Activated B cell treated with CpG ODN at 0.5 μM for 24 hours (primary cell): ENCODE data around the gene OR52H1. TPM values are rescaled to one million over a fixed set of nuclear protein-coding genes. Genes with fewer than 3 reads are reported as not detected.

Experiments used
- ATAC-seq: fragments of 200-7000 bp; cut with Tn5 transposase; one replicate; pipeline ENCODE4 v1.10.0; 2021; ENCODE audit warnings: low read depth, mild to moderate bottlenecking, moderate library complexity
- CTCF ChIA-PET: fragments of 350-600 bp; sonication (Branson Sonifier 250); formaldehyde crosslinking; loops from one replicate; lab custom pipeline; 2021; ENCODE audit warnings: antibody characterized with exemption; lab: Charles Lee
- POLR2A ChIA-PET: fragments of 350-600 bp; sonication (Branson Sonifier 250); formaldehyde crosslinking; loops from one replicate; lab custom pipeline; 2021; ENCODE audit warnings: antibody characterized with exemption; lab: Charles Lee
- DNase-seq: peaks from one replicate; pipeline ENCODE4 v3.0.0; 2022
- H3K27ac Mint-ChIP-seq: one replicate; pipeline ENCODE4 v1.8.0; 2020; ENCODE audit warnings: mixed read lengths
- H3K27me3 Mint-ChIP-seq: one replicate; pipeline ENCODE4 v1.8.0; 2021; ENCODE audit warnings: mixed read lengths
- H3K36me3 Mint-ChIP-seq: one replicate; pipeline ENCODE4 v1.8.0; 2021; ENCODE audit warnings: low read depth, mixed read lengths
- H3K4me1 Mint-ChIP-seq: one replicate; pipeline ENCODE4 v1.8.0; 2021; ENCODE audit warnings: mixed read lengths
- H3K4me3 Mint-ChIP-seq: one replicate; pipeline ENCODE4 v1.8.0; 2020; ENCODE audit warnings: mild to moderate bottlenecking, mixed read lengths
- H3K9me3 Mint-ChIP-seq: one replicate; pipeline ENCODE4 v1.8.0; 2020; ENCODE audit warnings: mixed read lengths
- CTCF ChIP-seq: fragments of 200-600 bp; IDR thresholded peaks from one replicate; pipeline ENCODE4 v1.8.0; 2022; ENCODE audit warnings: antibody characterized with exemption, mild to moderate bottlenecking
- intact Hi-C: fragments of 100-400 bp; cut with micrococcal nuclease; formaldehyde crosslinking; loops from one replicate; pipeline ENCODE4 v1.15.1; 2024
- total RNA-seq: library from RNA; stranded (reverse); gene quantifications from 2 replicates; pipeline ENCODE4 v1.2.3, GENCODE V29; 2022

The OR52H1 gene
- total RNA-seq, 1 donor from 2014 or later: 0.22 TPM

GRCh38 chr11:5553343-5553742 lies 5.0 kb upstream of the OR52H1 start:
- ATAC-seq (no peak), DNase-seq (no peak)
- intact Hi-C loops: no loop called here
- no peaks in the 10 kb centered on the region for H3K9me3 Mint-ChIP-seq
- H3K4me1 Mint-ChIP-seq: no peaks in the 10 kb centered on the region
- H3K27me3 Mint-ChIP-seq: peaks cover 6% of the 10 kb centered on the region
- H3K36me3 Mint-ChIP-seq: no peaks in the 10 kb centered on the region
- CTCF ChIA-PET: no interaction called here
- no peak for TF ChIP-seq CTCF
- no peak overlapping the region for H3K4me3 Mint-ChIP-seq
- POLR2A ChIA-PET: no interaction called here
- no peak overlapping the region for H3K27ac Mint-ChIP-seq

GRCh38 chr11:5550440-5551095 lies 2.2 kb upstream of the OR52H1 start:
- Mint-ChIP-seq H3K4me3 (no peak overlapping the region), H3K36me3 (no peaks in the 10 kb centered on the region), H3K9me3 (no peaks in the 10 kb centered on the region), H3K4me1 (no peaks in the 10 kb centered on the region), H3K27me3 (no peaks in the 10 kb centered on the region), H3K27ac (no peak overlapping the region)
- ChIA-PET POLR2A (no interaction called here), CTCF (no interaction called here)
- ATAC-seq (no peak), DNase-seq (no peak)
- intact Hi-C loops: no loop called here
- TF ChIP-seq CTCF: no peak

GRCh38 chr11:5547982-5548381 lies 358 bp downstream of the OR52H1 start:
- ChIA-PET CTCF (no interaction called here), POLR2A (no interaction called here)
- DNase-seq (no peak), ATAC-seq (no peak)
- Mint-ChIP-seq H3K4me3 (no peak overlapping the region), H3K9me3 (no peaks in the 10 kb centered on the region), H3K36me3 (no peaks in the 10 kb centered on the region), H3K27ac (no peak overlapping the region), H3K4me1 (no peaks in the 10 kb centered on the region), H3K27me3 (no peaks in the 10 kb centered on the region)
- no peak for TF ChIP-seq CTCF
- intact Hi-C loops: loop anchor here (5.0 kb wide), 1 partner anchor 411 kb away; the partner anchor contains the start of gene OR52A5

GRCh38 chr11:5546457-5546856 lies 1.9 kb downstream of the OR52H1 start:
- ChIA-PET POLR2A (no interaction called here), CTCF (no interaction called here)
- no peaks in the 10 kb centered on the region for H3K9me3 Mint-ChIP-seq
- no peaks in the 10 kb centered on the region for H3K36me3 Mint-ChIP-seq
- no peaks in the 10 kb centered on the region for H3K4me1 Mint-ChIP-seq
- TF ChIP-seq CTCF: no peak
- intact Hi-C loops: loop anchor here (5.0 kb wide), 1 partner anchor 409 kb away; the partner anchor contains the start of gene OR52A5
- ATAC-seq (no peak), DNase-seq (no peak)
- H3K27ac Mint-ChIP-seq: no peak overlapping the region
- H3K4me3 Mint-ChIP-seq: no peak overlapping the region
- no peaks in the 10 kb centered on the region for H3K27me3 Mint-ChIP-seq

GRCh38 chr11:5541427-5541826 lies 6.9 kb downstream of the OR52H1 start:
- H3K4me3 Mint-ChIP-seq: no peak overlapping the region
- intact Hi-C loops: no loop called here
- no peak for TF ChIP-seq CTCF
- no peaks in the 10 kb centered on the region for H3K36me3 Mint-ChIP-seq
- ChIA-PET CTCF (no interaction called here), POLR2A (no interaction called here)
- H3K27ac Mint-ChIP-seq: no peak overlapping the region
- H3K9me3 Mint-ChIP-seq: peaks cover 2% of the 10 kb centered on the region
- no peaks in the 10 kb centered on the region for H3K4me1 Mint-ChIP-seq
- no peaks in the 10 kb centered on the region for H3K27me3 Mint-ChIP-seq
- ATAC-seq (no peak), DNase-seq (no peak)
